Mucosa of descending colon (tissue), 3 donors: ENCODE results near the gene MUS81. TPM values are rescaled to one million over a fixed set of nuclear protein-coding genes. Genes with fewer than 3 reads are reported as not detected.
A peak's percentile ranks its signal among the peaks of the same experiment; 100 is the strongest.
"Not testable (repeated sequence)": the region's sequence is repeated elsewhere in the genome, so short reads cannot be mapped to it uniquely, and the experiment has no call there.

Source experiments
- ATAC-seq: fragments of 200-7000 bp; cut with Tn5 transposase; one replicate; pipeline ENCODE4 v1.9.1; 2020; ENCODE audit warnings: mild to moderate bottlenecking, moderate library complexity
- DNase-seq, 3 donors: peaks; one replicate each; pipeline ENCODE4 v3.0.0-alpha.2; 2020
- H3K36me3 ChIP-seq: fragments of 200-600 bp; one replicate; pipeline ENCODE4 v1.8.0; 2021; ENCODE audit warnings: low read depth, mild to moderate bottlenecking
- H3K4me1 ChIP-seq: fragments of 200-600 bp; one replicate; pipeline ENCODE4 v1.8.0; 2021; ENCODE audit warnings: low read depth, mild to moderate bottlenecking
- H3K4me3 ChIP-seq: fragments of 200-600 bp; one replicate; pipeline ENCODE4 v1.8.0; 2021; ENCODE audit warnings: mild to moderate bottlenecking
- H3K9me3 ChIP-seq: fragments of 200-600 bp; one replicate; pipeline ENCODE4 v1.8.0; 2021; ENCODE audit warnings: mild to moderate bottlenecking
- CTCF ChIP-seq: fragments of 200-600 bp; IDR thresholded peaks from one replicate; pipeline ENCODE4 v1.8.0; 2022; ENCODE audit warnings: antibody characterized with exemption, mild to moderate bottlenecking
- intact Hi-C, 2 donors: fragments of 100-400 bp; cut with DNase I in 1 of 2; cut with micrococcal nuclease in 1 of 2; formaldehyde crosslinking; loops; one replicate each; pipeline versions ENCODE4 v1.11.0 to v1.11.1; 2022; cut with DNase I, micrococcal nuclease
- total RNA-seq, 3 donors: library from RNA; stranded (reverse); fragmentation: NEBNext Ultra II Directional in 2 of 3; extraction: Animal tissue kit (Norgen Biotek cat#: 25700) in 2 of 3; gene quantifications; one replicate each; pipeline versions ENCODE4 v1.2.1 to v1.2.4, GENCODE V29; 2021 to 2023
- donor health status: DM: no; HTN: no; CAD: no; lungs with moderate emphysema.
- donor health status: DM: no; HTN: no; CAD: no.
- donor health status: DM: no; HTN: yes; CAD: no.

Gene MUS81
- total RNA-seq, 3 donors from 2014 or later = 48.0 to 81.8 (median 58.7) TPM

GRCh38 chr11:65826984-65827735 is 33.1 kb upstream of the MUS81 start:
- Histone ChIP-seq H3K4me3 (no peak overlapping the region), H3K36me3 (no peaks in the 10 kb centered on the region), H3K9me3 (no peaks in the 10 kb centered on the region), H3K4me1 (peaks cover 21% of the 10 kb centered on the region)
- ATAC-seq (peak; percentile 33), DNase-seq (no peak)
- no peak for TF ChIP-seq CTCF
- intact Hi-C loops = no loop called here

- Histone ChIP-seq H3K9me3 (no peaks in the 10 kb centered on the region), H3K4me1 (peaks cover 8% of the 10 kb centered on the region), H3K36me3 (no peaks in the 10 kb centered on the region), H3K4me3 (no peak overlapping the region)
- TF ChIP-seq CTCF = no peak
- DNase-seq = no peak
- intact Hi-C loops = no loop called here
- ATAC-seq = no peak
These were observed 30.8 kb upstream of the MUS81 start for GRCh38 chr11:65829459-65829858.

- H3K36me3 ChIP-seq, DNase-seq, intact Hi-C loops, H3K9me3 ChIP-seq, H3K4me3 ChIP-seq, H3K4me1 ChIP-seq, ATAC-seq: not testable (repeated sequence)
These were observed 28.0 kb upstream of the MUS81 start for GRCh38 chr11:65832231-65832630.

- peak; percentile 100 for ATAC-seq
- intact Hi-C loops = no loop called here
- TF ChIP-seq CTCF = no peak
These were observed 26.8 kb upstream of the MUS81 start, which contains the start of gene SNX32 for GRCh38 chr11:65833297-65834030. Gene SNX32 (plus strand): TSS chr11:65833963. CDS start chr11:65834066, 103 bp downstream.

GRCh38 chr11:65834202-65834601 is 26.0 kb upstream of the MUS81 start:
- no peak for DNase-seq
- no peak for TF ChIP-seq CTCF
- H3K9me3 ChIP-seq = no peaks in the 10 kb centered on the region
- no peak overlapping the region for H3K4me3 ChIP-seq
- H3K36me3 ChIP-seq = no peaks in the 10 kb centered on the region
- ATAC-seq = peak; percentile 4
- intact Hi-C loops = no loop called here
- no peaks in the 10 kb centered on the region for H3K4me1 ChIP-seq

More at GRCh38 chr11:65833297-65834030, 26.8 kb upstream of the MUS81 start, which contains the start of gene SNX32:
- Histone ChIP-seq H3K9me3 (no peaks in the 10 kb centered on the region), H3K4me3 (peak within 1 kb of the TSS; percentile 12), H3K36me3 (no peaks in the 10 kb centered on the region), H3K4me1 (no peaks in the 10 kb centered on the region)
- peak; percentile 96 to 98 (median 97) for DNase-seq

- H3K4me1 ChIP-seq = peaks cover 4% of the 10 kb centered on the region
- no peak overlapping the region for H3K4me3 ChIP-seq
- H3K36me3 ChIP-seq = no peaks in the 10 kb centered on the region
- H3K9me3 ChIP-seq = no peaks in the 10 kb centered on the region
- DNase-seq = no peak
- TF ChIP-seq CTCF = no peak
- intact Hi-C loops = no loop called here
- peak; percentile 43 for ATAC-seq
These were observed 18.1 kb upstream of the MUS81 start for GRCh38 chr11:65842144-65842543.
